Activated T-helper 2 cell treated with anti-CD3 and anti-CD28 coated beads, Interferon-gamma antibody, Interleukin-2, Interleukin-4, amounts not matched to agents 10 μg/mL and 5 μg/mL and 100 μg/mL, durations not matched to agents 14 hours and 24 hours and 36 hours (primary cell): ENCODE measurements around the gene CRISPLD2. TPM values are rescaled to one million over a fixed set of nuclear protein-coding genes. Genes with fewer than 3 reads are reported as not detected.

ENCODE experiments used
- DNase-seq: peaks from one replicate; pipeline ENCODE4 v3.0.0; 2021; ENCODE audit warnings: low spot score
- H3K27ac Mint-ChIP-seq: one replicate; pipeline ENCODE4 v1.8.0; 2021; ENCODE audit warnings: mixed read lengths
- H3K27me3 Mint-ChIP-seq: one replicate; pipeline ENCODE4 v1.8.0; 2021; ENCODE audit warnings: low read depth, mixed read lengths
- H3K36me3 Mint-ChIP-seq: one replicate; pipeline ENCODE4 v1.8.0; 2021; ENCODE audit warnings: low read depth, mixed read lengths
- H3K4me1 Mint-ChIP-seq: one replicate; pipeline ENCODE4 v1.8.0; 2021; ENCODE audit warnings: low read depth, mixed read lengths
- H3K4me3 Mint-ChIP-seq: one replicate; pipeline ENCODE4 v1.8.0; 2021; ENCODE audit warnings: low read depth, mild to moderate bottlenecking, moderate library complexity, mixed read lengths
- H3K9me3 Mint-ChIP-seq: one replicate; pipeline ENCODE4 v1.8.0; 2021; ENCODE audit warnings: mixed read lengths
- intact Hi-C: fragments of 100-400 bp; cut with micrococcal nuclease; formaldehyde crosslinking; loops from one replicate; pipeline ENCODE4 v1.15.1; 2023
- total RNA-seq: library from RNA; stranded (reverse); gene quantifications from 2 replicates; pipeline ENCODE4 v1.2.3, GENCODE V29; 2022

The CRISPLD2 gene
- total RNA-seq, 1 donor from 2014 or later = 0.23 TPM

- intact Hi-C loops = no loop called here
- no peak overlapping the region for H3K4me3 Mint-ChIP-seq
- DNase-seq = no peak
- no peaks in the 10 kb centered on the region for H3K4me1 Mint-ChIP-seq
- H3K27ac Mint-ChIP-seq = no peak overlapping the region
- H3K27me3 Mint-ChIP-seq = no peaks in the 10 kb centered on the region
- H3K36me3 Mint-ChIP-seq = peaks cover 3% of the 10 kb centered on the region
- no peaks in the 10 kb centered on the region for H3K9me3 Mint-ChIP-seq
These were observed 30.8 kb upstream of the CRISPLD2 start for GRCh38 chr16:84788920-84789391.

GRCh38 chr16:84789431-84789830, 30.4 kb upstream of the CRISPLD2 start:
- Mint-ChIP-seq H3K27me3 (no peaks in the 10 kb centered on the region), H3K36me3 (peaks cover 3% of the 10 kb centered on the region), H3K27ac (no peak overlapping the region), H3K4me3 (no peak overlapping the region), H3K9me3 (no peaks in the 10 kb centered on the region), H3K4me1 (no peaks in the 10 kb centered on the region)
- intact Hi-C loops = no loop called here
- no peak for DNase-seq

- Mint-ChIP-seq H3K4me3 (no peak overlapping the region), H3K27me3 (no peaks in the 10 kb centered on the region), H3K9me3 (no peaks in the 10 kb centered on the region), H3K36me3 (peaks cover under 1% of the 10 kb centered on the region), H3K4me1 (no peaks in the 10 kb centered on the region), H3K27ac (no peak overlapping the region)
- intact Hi-C loops = no loop called here
- DNase-seq = no peak
These were observed 29.5 kb upstream of the CRISPLD2 start for GRCh38 chr16:84790301-84790700.

GRCh38 chr16:84791088-84791487, 28.7 kb upstream of the CRISPLD2 start:
- H3K36me3 Mint-ChIP-seq = no peaks in the 10 kb centered on the region
- no peak overlapping the region for H3K27ac Mint-ChIP-seq
- intact Hi-C loops = no loop called here
- no peak for DNase-seq
- H3K4me1 Mint-ChIP-seq = no peaks in the 10 kb centered on the region
- H3K4me3 Mint-ChIP-seq = no peak overlapping the region
- H3K27me3 Mint-ChIP-seq = no peaks in the 10 kb centered on the region
- H3K9me3 Mint-ChIP-seq = no peaks in the 10 kb centered on the region

GRCh38 chr16:84791501-84791900, 28.3 kb upstream of the CRISPLD2 start:
- Mint-ChIP-seq H3K9me3 (no peaks in the 10 kb centered on the region), H3K4me3 (no peak overlapping the region), H3K27ac (no peak overlapping the region), H3K27me3 (no peaks in the 10 kb centered on the region), H3K36me3 (no peaks in the 10 kb centered on the region), H3K4me1 (no peaks in the 10 kb centered on the region)
- DNase-seq = no peak
- intact Hi-C loops = no loop called here

GRCh38 chr16:84794186-84794585, 25.6 kb upstream of the CRISPLD2 start:
- H3K4me1 Mint-ChIP-seq = no peaks in the 10 kb centered on the region
- intact Hi-C loops = no loop called here
- no peak overlapping the region for H3K27ac Mint-ChIP-seq
- no peaks in the 10 kb centered on the region for H3K36me3 Mint-ChIP-seq
- no peaks in the 10 kb centered on the region for H3K9me3 Mint-ChIP-seq
- DNase-seq = no peak
- no peaks in the 10 kb centered on the region for H3K27me3 Mint-ChIP-seq
- no peak overlapping the region for H3K4me3 Mint-ChIP-seq

- no peaks in the 10 kb centered on the region for H3K27me3 Mint-ChIP-seq
- H3K27ac Mint-ChIP-seq = no peak overlapping the region
- H3K4me1 Mint-ChIP-seq = no peaks in the 10 kb centered on the region
- intact Hi-C loops = no loop called here
- H3K9me3 Mint-ChIP-seq = no peaks in the 10 kb centered on the region
- no peak overlapping the region for H3K4me3 Mint-ChIP-seq
- no peaks in the 10 kb centered on the region for H3K36me3 Mint-ChIP-seq
- no peak for DNase-seq
These were observed 25.2 kb upstream of the CRISPLD2 start for GRCh38 chr16:84794626-84795025.

- intact Hi-C loops = no loop called here
- H3K4me1 Mint-ChIP-seq = no peaks in the 10 kb centered on the region
- DNase-seq = no peak
- H3K27ac Mint-ChIP-seq = no peak overlapping the region
- H3K4me3 Mint-ChIP-seq = no peak overlapping the region
- no peaks in the 10 kb centered on the region for H3K36me3 Mint-ChIP-seq
- no peaks in the 10 kb centered on the region for H3K9me3 Mint-ChIP-seq
- H3K27me3 Mint-ChIP-seq = no peaks in the 10 kb centered on the region
These were observed 24.3 kb upstream of the CRISPLD2 start for GRCh38 chr16:84795329-84796053.

GRCh38 chr16:84800158-84800978, 19.4 kb upstream of the CRISPLD2 start:
- peaks cover 3% of the 10 kb centered on the region for H3K4me1 Mint-ChIP-seq
- no peaks in the 10 kb centered on the region for H3K9me3 Mint-ChIP-seq
- no peaks in the 10 kb centered on the region for H3K36me3 Mint-ChIP-seq
- DNase-seq = no peak
- H3K27me3 Mint-ChIP-seq = no peaks in the 10 kb centered on the region
- intact Hi-C loops = no loop called here
- no peak overlapping the region for H3K4me3 Mint-ChIP-seq
- H3K27ac Mint-ChIP-seq = no peak overlapping the region

- Mint-ChIP-seq H3K27ac (no peak overlapping the region), H3K4me1 (peaks cover 7% of the 10 kb centered on the region), H3K27me3 (no peaks in the 10 kb centered on the region)
These were observed 16.6 kb upstream of the CRISPLD2 start for GRCh38 chr16:84803146-84803545.

GRCh38 chr16:84804326-84804725, 15.5 kb upstream of the CRISPLD2 start:
- H3K27ac Mint-ChIP-seq = no peak overlapping the region
- no peak for DNase-seq
- H3K4me3 Mint-ChIP-seq = no peak overlapping the region
- H3K27me3 Mint-ChIP-seq = no peaks in the 10 kb centered on the region
- H3K36me3 Mint-ChIP-seq = no peaks in the 10 kb centered on the region
- peaks cover 7% of the 10 kb centered on the region for H3K4me1 Mint-ChIP-seq
- intact Hi-C loops = no loop called here
- H3K9me3 Mint-ChIP-seq = no peaks in the 10 kb centered on the region

More at GRCh38 chr16:84803146-84803545, 16.6 kb upstream of the CRISPLD2 start:
- intact Hi-C loops = no loop called here
- DNase-seq = no peak
- no peaks in the 10 kb centered on the region for H3K36me3 Mint-ChIP-seq
- H3K9me3 Mint-ChIP-seq = no peaks in the 10 kb centered on the region
- no peak overlapping the region for H3K4me3 Mint-ChIP-seq

GRCh38 chr16:84806256-84806889, 13.4 kb upstream of the CRISPLD2 start:
- Mint-ChIP-seq H3K27ac (no peak overlapping the region), H3K36me3 (no peaks in the 10 kb centered on the region), H3K4me3 (no peak overlapping the region), H3K4me1 (peaks cover 17% of the 10 kb centered on the region), H3K27me3 (no peaks in the 10 kb centered on the region), H3K9me3 (no peaks in the 10 kb centered on the region)
- intact Hi-C loops = no loop called here
- no peak for DNase-seq

- Mint-ChIP-seq H3K27me3 (no peaks in the 10 kb centered on the region), H3K4me3 (no peak overlapping the region)
- intact Hi-C loops = no loop called here
These were observed 12.9 kb upstream of the CRISPLD2 start for GRCh38 chr16:84806890-84807258.

More at GRCh38 chr16:84806890-84807258, 12.9 kb upstream of the CRISPLD2 start:
- H3K9me3 Mint-ChIP-seq = no peaks in the 10 kb centered on the region
- no peak overlapping the region for H3K27ac Mint-ChIP-seq
- no peak for DNase-seq
- H3K4me1 Mint-ChIP-seq = peaks cover 21% of the 10 kb centered on the region
- H3K36me3 Mint-ChIP-seq = no peaks in the 10 kb centered on the region
